ENCODE measurements around the gene BPIFB3.

The BPIFB3 gene

GRCh38 chr20:33022289-33022688 lies 31.4 kb upstream of the BPIFB3 start:
- no peak for TF ChIP-seq CTCF (IDR thresholded peaks at IDR 0.05; ENCODE audit: low read depth, low read length, missing control alignments)
- no peak for DNase-seq (ENCODE audit: low read depth)
- no peak overlapping the region for H3K4me3 ChIP-seq (ENCODE audit: low read depth, low read length)
- in situ Hi-C loops (cut with HindIII; ENCODE audit: low sequenced_read_pairs) = no loop called here

DNA sequence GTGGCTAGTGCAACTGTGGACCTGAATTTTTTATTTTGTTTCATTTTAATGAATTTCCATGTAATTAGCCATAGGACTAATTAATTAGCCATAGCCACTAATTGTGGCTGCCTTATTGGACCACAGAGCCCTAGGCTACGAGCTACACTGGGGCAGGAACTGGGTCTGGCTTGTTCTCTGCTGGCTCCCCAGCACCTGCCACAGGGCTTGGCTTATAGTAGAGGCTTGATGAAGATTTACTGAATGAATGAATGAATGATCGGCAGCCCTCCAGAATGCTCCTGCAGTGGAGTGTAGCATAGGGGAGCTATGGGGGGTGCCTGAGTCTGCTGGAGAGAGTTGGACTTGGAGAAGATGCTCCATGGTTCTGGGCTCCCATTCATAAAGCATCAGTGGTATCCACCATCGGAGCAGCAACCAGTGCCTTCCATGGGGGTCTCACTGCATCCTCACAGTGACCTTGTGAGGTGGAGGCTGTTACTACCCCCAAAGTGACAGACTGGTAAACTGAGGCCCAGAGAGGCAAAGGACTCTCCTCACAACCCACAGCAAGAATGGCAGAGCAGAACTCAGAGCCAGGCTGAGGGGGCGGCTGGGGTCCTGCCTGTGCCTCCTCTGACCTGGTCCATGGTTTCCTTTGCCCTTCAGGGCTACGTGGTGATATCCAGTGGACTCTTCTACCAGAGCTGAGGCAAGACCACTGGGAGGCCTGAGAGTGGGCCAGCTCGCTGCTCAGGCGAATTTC lies 30.8 kb upstream of the BPIFB3 start:
- in situ Hi-C loops (cut with HindIII; ENCODE audit: low sequenced_read_pairs) = no loop called here
- DNase-seq (ENCODE audit: low read depth) = no peak
- no peak for TF ChIP-seq CTCF (IDR thresholded peaks at IDR 0.05; ENCODE audit: low read depth, low read length, missing control alignments)
- H3K4me3 ChIP-seq (ENCODE audit: low read depth, low read length) = no peak overlapping the region

DNA sequence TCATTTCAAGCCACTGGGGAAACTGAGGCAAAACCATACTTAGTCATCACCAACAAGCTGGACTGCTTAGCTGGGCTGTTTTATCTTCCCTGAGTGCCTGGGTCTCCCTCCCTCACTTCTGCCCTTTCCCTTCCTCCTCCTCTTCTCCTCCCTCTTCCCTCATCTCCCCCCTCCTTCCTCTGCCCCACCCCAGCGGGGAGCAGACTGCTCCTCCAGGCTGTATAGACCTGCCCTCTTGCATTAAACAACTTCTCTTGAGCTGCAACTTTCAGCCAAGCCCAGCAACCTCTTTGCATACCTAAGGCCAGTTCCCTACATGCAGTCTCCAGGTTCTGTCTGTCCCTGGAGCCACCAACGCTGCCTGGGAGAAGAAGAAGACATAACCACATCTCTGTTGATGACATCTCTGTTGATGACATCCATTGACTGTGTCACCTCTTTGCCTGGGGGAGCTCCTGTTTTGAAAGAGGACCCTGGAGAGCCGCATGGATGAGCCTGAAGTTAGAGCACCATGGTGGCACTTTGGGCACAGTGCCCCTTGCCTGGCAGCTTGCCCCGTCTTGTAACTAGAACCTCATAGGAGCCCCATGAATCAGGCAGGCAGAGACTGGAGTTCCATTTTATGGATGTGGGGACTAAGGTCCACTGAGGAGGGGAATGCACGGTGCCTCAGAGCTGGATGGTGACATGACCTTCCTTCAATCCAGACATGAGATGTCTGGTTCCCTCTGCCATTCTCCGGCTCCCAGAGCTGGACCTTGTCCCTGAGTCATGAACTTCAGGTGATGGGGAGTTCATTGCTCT lies 30.1 kb upstream of the BPIFB3 start:
- TF ChIP-seq CTCF (IDR thresholded peaks at IDR 0.05; ENCODE audit: low read depth, low read length, missing control alignments) = no peak
- in situ Hi-C loops (cut with HindIII; ENCODE audit: low sequenced_read_pairs) = no loop called here

DNA sequence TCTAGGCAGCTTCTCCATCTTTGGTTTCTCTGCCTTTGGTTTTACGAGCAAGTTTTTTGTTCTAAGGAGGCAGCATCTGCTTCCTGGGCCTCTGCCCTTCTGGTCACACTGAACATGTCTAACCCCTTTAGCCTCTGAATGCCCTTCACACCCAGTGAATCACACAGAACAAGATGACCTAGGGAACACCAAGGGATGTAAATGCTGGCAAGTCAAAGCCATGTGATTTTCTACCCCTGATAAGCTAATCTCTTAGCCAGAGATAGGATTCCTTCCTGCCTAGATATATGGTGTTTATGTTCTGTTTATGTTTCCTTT lies 29.5 kb upstream of the BPIFB3 start:
- no peak overlapping the region for H3K4me3 ChIP-seq (ENCODE audit: low read depth, low read length)
- no peak for TF ChIP-seq CTCF (IDR thresholded peaks at IDR 0.05; ENCODE audit: low read depth, low read length, missing control alignments)
- in situ Hi-C loops (cut with HindIII; ENCODE audit: low sequenced_read_pairs) = no loop called here
- DNase-seq (ENCODE audit: low read depth) = no peak

More for the DNA sequence above, 30.1 kb upstream of the BPIFB3 start:
- H3K4me3 ChIP-seq (ENCODE audit: low read depth, low read length) = no peak overlapping the region
- no peak for DNase-seq (ENCODE audit: low read depth)

GRCh38 chr20:33024609-33025317 lies 28.9 kb upstream of the BPIFB3 start:
- in situ Hi-C loops (cut with HindIII; ENCODE audit: low sequenced_read_pairs) = no loop called here
- no peak overlapping the region for H3K4me3 ChIP-seq (ENCODE audit: low read depth, low read length)
- no peak for DNase-seq (ENCODE audit: low read depth)
- TF ChIP-seq CTCF (IDR thresholded peaks at IDR 0.05; ENCODE audit: low read depth, low read length, missing control alignments) = no peak

GRCh38 chr20:33025318-33025876 lies 28.3 kb upstream of the BPIFB3 start:
- no peak for TF ChIP-seq CTCF (IDR thresholded peaks at IDR 0.05; ENCODE audit: low read depth, low read length, missing control alignments)
- no peak for DNase-seq (ENCODE audit: low read depth)
- in situ Hi-C loops (cut with HindIII; ENCODE audit: low sequenced_read_pairs) = no loop called here
- no peak overlapping the region for H3K4me3 ChIP-seq (ENCODE audit: low read depth, low read length)
